Ovary (tissue), 3 donors: ENCODE results near the gene KLC1.

Experiments used
- CTCF ChIP-seq, 3 donors: fragments of 450-650 bp in 2 of 3; fragments of 200-600 bp in 1 of 3; IDR thresholded peaks; one replicate each; pipeline versions ENCODE4 v1.5.1 to v1.8.0; 2016 to 2022; ENCODE audit warnings: antibody characterized with exemption in 3 of 3, mild to moderate bottlenecking in 1 of 3
- EP300 ChIP-seq: sonication (generic); formaldehyde crosslinking; IDR thresholded peaks from one replicate; pipeline ENCODE4 v1.6.1; 2017; ENCODE audit warnings: antibody characterized with exemption
- POLR2A ChIP-seq: fragments of 450-650 bp; IDR thresholded peaks from one replicate; pipeline ENCODE4 v1.6.1; 2017; ENCODE audit warnings: antibody characterized with exemption, mild to moderate bottlenecking, moderate library complexity
- donor health status: DM: no; HTN: no; CAD: no.

- no peak for TF ChIP-seq CTCF (IDR thresholded peaks at IDR 0.05)
- TF ChIP-seq POLR2A, result no peak
- TF ChIP-seq EP300, result no peak
Measured at GRCh38 chr14:103594265-103594664, 34.7 kb upstream of the KLC1 start.
